ENCODE measurements around the gene DGKQ.

GRCh38 chr4:957581-958313 is 15.6 kb downstream of the DGKQ start:
- TF ChIP-seq GABPA (IDR thresholded peaks at IDR 0.05; ENCODE audit: borderline replicate concordance, insufficient read depth, low read length) (no peak), RNF2 (IDR thresholded peaks at IDR 0.05; ENCODE audit: borderline replicate concordance, low read depth, low read length, missing control alignments, poor library complexity, severe bottlenecking) (no peak), EGR1 (IDR thresholded peaks at IDR 0.05; ENCODE audit: borderline replicate concordance, low read depth, low read length) (no peak), EP300 (IDR thresholded peaks at IDR 0.05; ENCODE audit: borderline replicate concordance in 1 of 2, low read depth in 2 of 2, low read length in 2 of 2) (no peak), MAFK (IDR thresholded peaks at IDR 0.05; ENCODE audit: low read depth, low read length) (no peak)

All from H1 (cell line).